ENCODE data around the gene CHRM3. TPM values are rescaled to one million over a fixed set of nuclear protein-coding genes. Genes with fewer than 3 reads are reported as not detected.

The CHRM3 gene
- total RNA-seq, 1 experiment from 2014 or later = 1.2 TPM

GRCh38 chr1:239428120-239428710, 41.8 kb downstream of the CHRM3 start:
- Histone ChIP-seq H3K9me3 (ENCODE audit: low read length) (no peaks in the 10 kb centered on the region), H3F3A (ENCODE audit: low read length, unreplicated experiment) (no peaks in the 10 kb centered on the region), H3K27ac (ENCODE audit: low read length) (no peak overlapping the region), H3K9ac (ENCODE audit: low read length) (no peak overlapping the region), H4K20me1 (ENCODE audit: low read length) (no peaks in the 10 kb centered on the region), H3K36me3 (ENCODE audit: low read depth, low read length) (no peaks in the 10 kb centered on the region), H3K4me1 (ENCODE audit: insufficient read depth, low read length) (peaks cover 12% of the 10 kb centered on the region), H3K4me2 (ENCODE audit: low read length) (no peak overlapping the region), H2AFZ (ENCODE audit: low read length) (no peak overlapping the region), H3K9me2 (replicated peaks; ENCODE audit: low read length) (no peaks in the 10 kb centered on the region), H3K79me2 (ENCODE audit: low read length) (no peaks in the 10 kb centered on the region), H3K27me3 (ENCODE audit: low read length) (no peaks in the 10 kb centered on the region), H3K4me3 (ENCODE audit: low read length) (no peak overlapping the region)
- DNase-seq (peak; percentile 47), ATAC-seq (peak; percentile 55)
- ChIA-PET POLR2A (ENCODE audit: unreplicated experiment) (no interaction called here), CTCF (no interaction called here)
- no peak for TF ChIP-seq EZH2 (IDR thresholded peaks at IDR 0.05; ENCODE audit: low read length, unreplicated experiment)
- no peak for TF ChIP-seq EZH2phosphoT487 (IDR thresholded peaks at IDR 0.05; ENCODE audit: borderline replicate concordance, low read length)
- no peak for TF ChIP-seq CTCF (conservative IDR thresholded peaks at IDR 0.05; ENCODE audit: low read depth, low read length)
- intact Hi-C loops (cut with micrococcal nuclease) = no loop called here
- no TSS peak for BruUV-seq (replicated peaks)

DNA sequence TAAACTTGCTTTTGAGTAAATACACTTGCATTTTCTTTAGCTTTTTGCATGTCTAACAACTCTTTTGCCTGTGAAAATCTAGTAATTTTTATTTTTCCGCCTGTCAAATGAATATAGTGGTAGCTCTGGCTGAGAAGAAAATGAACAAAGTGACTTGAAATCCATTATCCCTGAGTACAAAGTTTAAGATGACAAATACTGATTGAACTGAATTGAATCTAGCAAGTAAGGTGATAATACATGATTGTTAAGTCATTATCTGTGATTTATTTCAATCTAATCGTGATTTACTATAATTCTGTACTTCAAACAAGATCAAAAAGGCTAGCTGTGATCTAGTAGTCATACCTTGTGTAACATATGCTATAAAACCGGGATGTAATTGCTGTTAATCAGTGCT, 42.8 kb downstream of the CHRM3 start:
- no peaks in the 10 kb centered on the region for H3K36me3 ChIP-seq (ENCODE audit: low read depth, low read length)
- no peak overlapping the region for H3K27ac ChIP-seq (ENCODE audit: low read length)
- ATAC-seq = no peak
- CTCF ChIA-PET = interaction anchor here (0.7 to 0.9 kb wide), 2 partner anchors 87 to 469 kb away, joined by 3 to 4 read pairs; no protein-coding TSS in a partner anchor
- TF ChIP-seq EZH2 (IDR thresholded peaks at IDR 0.05; ENCODE audit: low read length, unreplicated experiment) (no peak), CTCF (conservative IDR thresholded peaks at IDR 0.05; ENCODE audit: low read depth, low read length) (no peak), EZH2phosphoT487 (IDR thresholded peaks at IDR 0.05; ENCODE audit: borderline replicate concordance, low read length) (no peak)
- POLR2A ChIA-PET (ENCODE audit: unreplicated experiment) = interaction anchor here (0.6 kb wide), 1 partner anchor 31 kb away, joined by 3 read pairs; no protein-coding TSS in a partner anchor
- intact Hi-C loops (cut with micrococcal nuclease) = no loop called here
- no peaks in the 10 kb centered on the region for H3K9me2 ChIP-seq (replicated peaks; ENCODE audit: low read length)
- H3K4me1 ChIP-seq (ENCODE audit: insufficient read depth, low read length) = peaks cover 12% of the 10 kb centered on the region
- H3K79me2 ChIP-seq (ENCODE audit: low read length) = no peaks in the 10 kb centered on the region
- no peak overlapping the region for H3K4me3 ChIP-seq (ENCODE audit: low read length)
- no peaks in the 10 kb centered on the region for H3F3A ChIP-seq (ENCODE audit: low read length, unreplicated experiment)
- no peaks in the 10 kb centered on the region for H3K9me3 ChIP-seq (ENCODE audit: low read length)
- H3K27me3 ChIP-seq (ENCODE audit: low read length) = no peaks in the 10 kb centered on the region
- no peaks in the 10 kb centered on the region for H4K20me1 ChIP-seq (ENCODE audit: low read length)
- no peak overlapping the region for H3K4me2 ChIP-seq (ENCODE audit: low read length)
- no peak for DNase-seq
- H2AFZ ChIP-seq (ENCODE audit: low read length) = no peak overlapping the region
- H3K9ac ChIP-seq (ENCODE audit: low read length) = no peak overlapping the region
- BruUV-seq (replicated peaks) = no TSS peak

- CTCF ChIA-PET = no interaction called here
- no peak overlapping the region for H3K27ac ChIP-seq (ENCODE audit: low read length)
These were observed 45.9 kb downstream of the CHRM3 start for GRCh38 chr1:239432255-239432654.

More at GRCh38 chr1:239432255-239432654, 45.9 kb downstream of the CHRM3 start:
- no peaks in the 10 kb centered on the region for H3K9me2 ChIP-seq (replicated peaks; ENCODE audit: low read length)
- no peaks in the 10 kb centered on the region for H3F3A ChIP-seq (ENCODE audit: low read length, unreplicated experiment)
- no peak for ATAC-seq
- no peak for TF ChIP-seq CTCF (conservative IDR thresholded peaks at IDR 0.05; ENCODE audit: low read depth, low read length)
- TF ChIP-seq EZH2phosphoT487 (IDR thresholded peaks at IDR 0.05; ENCODE audit: borderline replicate concordance, low read length) = no peak
- no peak overlapping the region for H2AFZ ChIP-seq (ENCODE audit: low read length)
- peaks cover 12% of the 10 kb centered on the region for H3K4me1 ChIP-seq (ENCODE audit: insufficient read depth, low read length)
- H3K27me3 ChIP-seq (ENCODE audit: low read length) = no peaks in the 10 kb centered on the region
- no peak overlapping the region for H3K4me3 ChIP-seq (ENCODE audit: low read length)
- intact Hi-C loops (cut with micrococcal nuclease) = no loop called here
- H3K4me2 ChIP-seq (ENCODE audit: low read length) = no peak overlapping the region
- H3K36me3 ChIP-seq (ENCODE audit: low read depth, low read length) = no peaks in the 10 kb centered on the region
- no peaks in the 10 kb centered on the region for H3K79me2 ChIP-seq (ENCODE audit: low read length)
- no TSS peak for BruUV-seq (replicated peaks)
- no peak overlapping the region for H3K9ac ChIP-seq (ENCODE audit: low read length)
- H3K9me3 ChIP-seq (ENCODE audit: low read length) = no peaks in the 10 kb centered on the region
- H4K20me1 ChIP-seq (ENCODE audit: low read length) = no peaks in the 10 kb centered on the region
- DNase-seq = no peak
- POLR2A ChIA-PET (ENCODE audit: unreplicated experiment) = no interaction called here

All from PC-3 (cell line).